ENCODE results near the gene BTBD9.

Gene BTBD9

DNA sequence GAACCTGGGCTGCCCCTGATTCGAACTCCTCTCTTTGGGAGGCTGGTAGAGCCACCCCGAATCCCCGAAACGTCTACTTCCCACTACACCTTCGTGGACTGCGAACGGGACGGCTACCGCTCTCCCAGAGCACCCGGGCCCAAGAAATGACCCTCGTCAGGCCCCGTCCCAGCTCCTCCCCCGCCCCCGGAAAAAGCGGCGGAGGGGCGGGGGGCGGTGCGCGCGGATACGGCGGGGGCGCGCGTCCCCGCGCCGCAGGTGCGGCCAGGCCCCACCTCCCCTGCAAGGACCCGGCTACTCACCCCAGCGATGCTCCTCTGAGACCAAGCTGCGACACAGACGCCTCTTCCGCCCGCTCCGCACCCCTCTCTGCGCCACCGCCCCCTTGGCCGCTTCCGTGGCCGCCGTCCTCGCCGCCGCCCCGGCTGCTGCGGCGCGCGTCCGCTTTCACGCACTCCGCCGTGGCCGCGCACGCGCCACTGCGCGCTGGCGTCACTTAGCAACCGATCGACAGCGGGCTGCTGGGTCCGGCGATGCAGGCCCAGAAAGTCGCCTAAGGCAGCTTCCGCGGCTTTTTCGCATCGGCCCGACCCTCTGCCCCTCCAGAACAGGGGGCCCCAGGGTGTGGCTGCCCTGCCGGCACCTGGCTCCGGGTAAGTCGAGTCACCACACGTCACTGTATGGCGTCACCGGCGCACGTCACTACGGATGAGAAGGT lies at the start of gene BTBD9:
TSS of gene BTBD9 (minus strand) at position 432 of the 718 bp plus-strand sequence.
- DNase-seq (ENCODE audit: low spot score) = peak; percentile 88

DNA sequence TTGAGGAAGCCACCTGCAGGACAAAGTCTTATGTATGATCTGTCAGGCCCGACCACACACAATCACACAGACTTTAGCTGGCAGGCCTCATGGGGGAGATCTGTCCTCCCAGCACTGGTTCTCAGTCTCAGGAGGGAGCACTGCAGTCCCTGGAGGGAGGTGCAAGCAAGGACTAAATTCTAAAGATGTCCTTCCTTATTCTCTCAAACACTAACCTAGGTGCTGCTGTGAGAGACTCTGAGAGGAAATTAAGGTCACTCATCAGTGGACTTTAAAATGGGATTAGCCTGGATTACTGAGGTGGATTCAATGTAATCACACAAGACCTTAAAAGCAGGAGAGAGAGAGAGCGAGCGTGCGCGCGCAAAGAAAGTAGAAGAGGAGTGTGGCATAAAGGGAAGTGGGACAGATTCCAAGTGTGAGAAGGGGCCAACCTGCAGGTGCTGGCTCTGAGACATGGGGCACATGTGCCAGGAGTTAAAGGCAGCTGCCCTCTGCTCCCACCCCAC lies 48.9 kb upstream of the BTBD9 start:
- DNase-seq (ENCODE audit: low spot score) = no peak

DNA sequence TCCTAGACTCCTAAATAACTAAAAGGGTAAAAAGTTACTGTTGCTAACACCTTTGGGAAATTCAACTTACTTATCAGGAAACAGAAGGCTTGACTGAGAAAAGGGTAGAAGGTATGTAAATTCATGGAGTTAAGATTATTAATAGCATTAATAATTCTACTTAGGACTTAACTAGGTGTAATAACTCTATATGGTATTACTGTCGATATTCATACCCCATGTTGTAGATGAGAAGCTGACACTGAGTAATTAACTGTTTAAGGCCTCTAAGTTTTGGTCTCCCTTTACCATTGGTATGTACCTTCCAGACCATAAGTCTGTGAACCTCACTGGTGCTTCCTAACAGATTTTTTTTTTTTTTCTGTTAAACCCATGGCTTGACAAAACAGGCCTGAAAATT lies 47.8 kb upstream of the BTBD9 start:
- no peak for DNase-seq (ENCODE audit: low spot score)

DNA sequence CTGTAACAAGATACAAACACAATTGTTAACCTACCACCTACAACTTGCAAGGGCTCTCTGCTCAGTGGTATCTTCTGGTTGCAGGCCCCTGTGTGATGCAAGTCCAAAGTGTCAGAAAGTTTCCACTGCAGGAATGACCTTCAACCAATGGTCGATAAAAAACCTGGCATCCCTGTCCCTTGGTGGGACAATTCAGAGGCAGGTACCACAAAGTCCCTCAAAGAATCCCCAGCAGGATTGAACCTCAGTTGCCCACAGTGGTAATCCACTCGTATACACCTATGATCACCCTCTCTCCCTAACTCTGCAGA lies 47.3 kb upstream of the BTBD9 start:
- no peak for DNase-seq (ENCODE audit: low spot score)

GRCh38 chr6:38686270-38687042 lies 46.7 kb upstream of the BTBD9 start:
- DNase-seq (ENCODE audit: low spot score) = no peak

DNA sequence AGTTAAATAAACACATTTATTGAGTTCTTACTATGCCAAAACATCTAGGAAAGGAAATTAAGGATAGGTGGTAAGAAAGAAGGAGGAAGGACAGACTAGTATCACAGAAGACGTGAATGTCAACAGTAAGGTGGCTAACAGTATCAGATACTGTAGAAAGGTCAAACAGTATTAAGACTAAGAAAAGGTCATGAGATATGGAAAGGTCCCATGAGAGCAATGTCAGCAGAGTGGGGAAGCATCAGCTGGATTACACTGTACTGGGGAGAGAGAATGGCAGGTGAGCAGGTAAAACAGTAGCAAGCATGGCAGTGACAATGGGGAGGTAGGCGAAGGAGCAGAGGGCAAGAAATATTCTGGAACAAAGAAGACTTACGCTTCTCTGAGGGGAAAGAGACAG lies 45.2 kb upstream of the BTBD9 start:
- DNase-seq (ENCODE audit: low spot score) = no peak

DNA sequence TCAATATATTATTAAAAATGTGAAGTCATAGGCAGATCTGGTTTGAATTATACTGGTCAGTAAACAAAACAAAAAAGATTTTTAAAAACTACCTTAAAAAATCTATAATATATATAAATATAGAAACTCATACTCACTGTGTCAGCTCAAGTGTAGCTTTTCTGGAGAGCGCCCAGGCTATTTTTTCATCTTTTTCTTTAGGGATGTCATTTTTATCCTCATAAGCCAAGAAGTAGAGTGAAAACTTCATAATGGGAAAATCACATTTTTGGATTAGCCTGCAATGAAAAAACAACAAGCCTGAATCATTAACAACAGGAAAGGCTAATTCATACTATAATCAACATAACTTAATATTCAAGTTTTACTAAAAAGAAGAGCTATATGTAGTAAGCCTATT lies 44.5 kb upstream of the BTBD9 start:
- no peak for DNase-seq (ENCODE audit: low spot score)

DNA sequence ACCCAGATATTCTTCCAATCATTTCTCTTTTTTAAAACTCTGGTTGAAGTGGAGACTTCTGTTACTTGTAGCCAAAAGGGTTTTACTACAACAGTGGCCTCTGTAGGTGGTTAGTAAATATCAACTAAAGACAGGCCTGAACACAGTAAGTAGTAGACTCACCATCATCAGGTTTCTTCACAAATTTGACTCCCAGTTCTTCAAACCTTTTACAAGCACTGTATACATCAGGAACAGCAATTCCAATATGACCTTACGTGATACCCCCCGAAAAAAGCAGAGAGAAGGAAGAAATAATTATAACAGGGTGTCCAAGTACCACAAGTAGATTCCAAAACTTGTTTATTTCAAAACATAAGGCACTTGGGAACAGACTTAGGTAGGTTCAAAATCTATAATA lies 42.1 kb upstream of the BTBD9 start:
- DNase-seq (ENCODE audit: low spot score) = no peak

- no peak for DNase-seq (ENCODE audit: low spot score)
These were observed 39.9 kb upstream of the BTBD9 start for GRCh38 chr6:38679668-38680067.

GRCh38 chr6:38678178-38678760 lies 38.5 kb upstream of the BTBD9 start:
- DNase-seq (ENCODE audit: low spot score) = no peak

DNA sequence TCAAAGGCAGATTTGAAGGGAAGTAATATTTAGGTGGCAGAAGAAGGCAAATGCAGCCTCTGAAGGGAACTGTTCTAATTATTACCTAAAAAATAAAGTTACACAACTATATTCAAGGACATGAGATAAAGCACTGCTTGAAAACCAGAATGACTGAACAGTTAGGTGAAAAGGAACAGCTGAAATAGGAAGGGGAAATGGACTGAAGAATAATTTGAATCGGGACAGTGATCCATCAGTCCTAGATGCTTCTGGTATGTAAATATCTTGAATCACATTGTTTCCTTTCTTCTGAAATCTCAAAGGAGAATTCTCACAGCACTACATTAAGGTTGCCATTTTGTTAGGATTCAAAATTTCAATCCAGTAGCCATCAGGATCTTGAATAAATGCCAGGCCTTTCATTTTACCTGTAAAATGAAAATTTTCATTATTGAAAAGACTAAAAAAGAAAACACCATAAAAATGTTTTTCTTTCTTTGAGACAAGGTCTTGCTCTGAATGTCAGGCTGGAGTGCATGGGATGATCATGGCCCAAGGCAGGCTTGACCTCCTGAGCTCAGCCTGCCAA lies 37.3 kb upstream of the BTBD9 start:
- DNase-seq (ENCODE audit: low spot score) = no peak

GRCh38 chr6:38676236-38676973 lies 36.7 kb upstream of the BTBD9 start:
- DNase-seq (ENCODE audit: low spot score) = no peak

DNA sequence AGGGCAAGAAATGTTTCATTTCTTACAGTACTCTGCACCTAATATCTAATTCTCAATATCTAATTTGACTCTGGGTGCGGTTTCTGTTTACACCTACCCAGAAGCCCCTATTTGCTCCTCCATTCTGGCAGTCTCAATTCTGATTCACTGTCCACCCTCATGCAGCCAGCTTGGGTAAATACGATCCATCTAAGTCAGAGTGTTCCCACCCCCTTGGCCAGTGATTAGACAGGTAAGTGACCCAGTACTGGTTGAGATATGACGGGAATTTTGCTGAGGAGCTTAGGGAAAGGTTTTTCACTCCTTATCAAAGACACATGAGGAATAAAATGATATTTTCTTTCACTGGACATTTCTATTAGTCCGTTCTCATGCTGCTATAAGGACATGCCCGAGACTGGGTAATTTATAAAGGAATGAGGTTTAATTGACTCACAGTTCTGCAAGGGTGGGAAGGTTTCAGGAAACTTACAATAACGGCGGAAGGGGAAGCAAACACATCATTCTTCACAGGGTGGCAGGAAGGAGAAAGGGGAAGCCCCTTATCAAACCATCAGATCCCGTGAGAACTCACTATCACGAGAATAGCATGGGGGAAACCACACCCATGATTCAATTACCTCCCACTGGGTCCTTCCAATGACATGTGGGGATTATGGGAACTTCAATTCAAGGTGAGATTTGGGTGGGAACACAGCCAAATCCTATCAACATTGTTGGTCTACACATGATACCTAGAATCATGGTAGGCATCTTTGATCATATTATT lies 33.9 kb upstream of the BTBD9 start:
- no peak for DNase-seq (ENCODE audit: low spot score)

GRCh38 chr6:38671885-38672467 lies 32.2 kb upstream of the BTBD9 start:
- no peak for DNase-seq (ENCODE audit: low spot score)

- no peak for DNase-seq (ENCODE audit: low spot score)
These were observed 18.9 kb upstream of the BTBD9 start for GRCh38 chr6:38658418-38659167.

DNA sequence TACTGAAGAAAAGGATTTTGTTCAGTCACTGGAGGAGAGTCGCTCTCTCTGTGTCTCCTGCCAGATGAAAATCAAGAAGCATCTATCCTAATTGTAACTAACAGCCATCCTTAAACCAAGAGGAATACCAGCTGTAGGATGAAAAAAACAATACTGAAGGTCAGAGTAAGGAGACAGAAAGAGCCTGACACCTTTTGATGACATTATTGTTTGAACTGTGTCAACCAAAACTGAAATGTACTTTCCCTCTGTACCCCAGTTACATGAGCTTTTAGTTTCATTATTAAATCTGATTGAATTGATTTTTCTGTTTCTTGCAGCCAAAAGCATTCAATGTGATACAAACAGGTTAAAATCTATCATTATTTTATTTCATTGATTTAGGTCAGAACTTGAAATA lies 17.2 kb upstream of the BTBD9 start:
- DNase-seq (ENCODE audit: low spot score) = no peak

DNA sequence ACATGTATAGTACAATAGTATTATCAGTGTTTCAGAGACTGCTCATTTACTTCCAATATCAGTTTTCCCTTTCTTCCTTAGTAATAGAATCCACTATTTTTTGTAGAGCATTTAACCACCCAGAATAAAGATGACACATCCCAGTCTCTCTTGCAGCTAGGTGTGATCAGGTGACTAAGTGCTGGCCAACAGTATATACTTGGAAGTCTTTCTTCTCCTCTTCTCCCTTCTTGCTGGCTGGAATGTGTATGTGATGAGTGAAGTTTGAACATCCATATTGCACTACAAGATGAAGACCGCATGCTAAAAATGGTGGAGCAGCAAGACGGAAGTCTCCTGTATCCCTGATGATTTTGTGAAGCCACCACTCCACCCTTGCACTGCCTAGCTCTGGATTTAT lies 14.5 kb upstream of the BTBD9 start:
- no peak for DNase-seq (ENCODE audit: low spot score)

DNA sequence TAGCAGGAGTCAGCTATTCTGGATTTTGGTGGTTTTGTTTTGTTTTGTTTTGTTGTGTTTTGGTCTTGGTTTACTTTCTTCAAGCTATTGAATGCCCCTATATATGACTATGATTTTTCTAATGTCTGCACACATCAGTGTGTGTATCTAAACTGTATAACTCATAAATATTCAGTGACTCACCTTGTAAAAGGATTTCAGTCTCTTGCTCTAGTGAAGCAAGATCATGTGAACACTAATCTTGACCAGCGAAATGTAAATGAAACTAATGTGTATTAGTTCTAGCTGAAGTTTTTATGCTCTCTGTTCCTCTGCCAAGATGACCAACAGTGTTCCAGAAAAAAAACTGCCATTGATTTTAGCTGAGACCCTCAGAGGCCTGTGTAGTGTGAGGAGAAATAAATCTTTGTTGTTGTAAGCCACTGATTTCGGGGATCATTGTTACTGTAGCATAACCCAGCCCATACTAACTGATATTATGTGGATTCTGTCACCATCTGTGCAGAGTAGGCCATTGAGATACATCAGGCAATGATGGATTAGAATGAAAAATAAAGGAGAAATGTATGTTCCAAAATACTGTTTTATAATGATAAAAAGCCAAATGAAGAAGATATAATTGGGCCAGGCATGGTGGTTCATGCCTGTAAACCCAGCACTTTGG lies 11.5 kb upstream of the BTBD9 start:
- no peak for DNase-seq (ENCODE audit: low spot score)

GRCh38 chr6:38650207-38650752 lies 10.6 kb upstream of the BTBD9 start:
- no peak for DNase-seq (ENCODE audit: low spot score)
